GM12878 (cell line): ENCODE data around the gene PNPLA3. TPM values are rescaled to one million over a fixed set of nuclear protein-coding genes. Genes with fewer than 3 reads are reported as not detected.

Experiments used
- ATAC-seq: fragments of 200-7000 bp; cut with Tn5 transposase; 3 replicates; pipeline ENCODE4 v1.9.1; 2020; ENCODE audit warnings: mild to moderate bottlenecking, moderate library complexity
- BruUV-seq: library from RNA; stranded (reverse); fragments of 400-500 nt; replicated peaks from 2 replicates; lab custom pipeline; 2021; lab: Mats Ljungman, UMichigan
- CTCF ChIA-PET: fragments of 300-600 bp; sonication (Branson Sonifier 250); formaldehyde crosslinking; extraction: SDS; loops from one replicate; lab custom pipeline; 2021; ENCODE audit warnings: inconsistent platforms; lab: Yijun Ruan, JAX
- POLR2A ChIA-PET: fragments of 350-600 bp; formaldehyde crosslinking; extraction: SDS; loops from one replicate; lab custom pipeline; 2021; ENCODE audit warnings: inconsistent platforms; lab: Charles Lee
- RAD21 ChIA-PET: fragments of 300-600 bp; sonication (Branson Sonifier 250); formaldehyde crosslinking; loops from one replicate; lab custom pipeline; 2023; ENCODE audit warnings: antibody characterized with exemption; ENCODE audit not compliant: unreplicated experiment; lab: Charles Lee
- SMC1A ChIA-PET: fragments of 300-600 bp; sonication (Branson Sonifier 250); formaldehyde crosslinking; loops from one replicate; lab custom pipeline; 2023; ENCODE audit not compliant: unreplicated experiment, uncharacterized antibody; lab: Charles Lee
- DNase-seq: peaks from one replicate; pipeline ENCODE4 v3.0.0-alpha.2; 2011; ENCODE audit warnings: low read depth, low spot score
- FAIRE-seq: peaks from 3 replicates; lab custom pipeline; 2011; peaks lifted over from hg19 to GRCh38; lab: Jason Lieb, UNC
- H2AFZ ChIP-seq: 2 replicates; pipeline ENCODE4 v1.6.0; 2011; ENCODE audit warnings: low read depth, low read length, control low read depth; ENCODE audit not compliant: control insufficient read depth
- H3K27ac ChIP-seq: 2 replicates; pipeline ENCODE4 v1.5.1; 2011; ENCODE audit warnings: control low read depth; ENCODE audit not compliant: control insufficient read depth, insufficient read depth
- H3K27me3 ChIP-seq, 2 experiments: replicated peaks in 1 of 2; 2 replicates each; pipeline versions ENCODE4 v1.6.0 to v1.6.1; 2011; ENCODE audit warnings: low read length in 1 of 2; ENCODE audit not compliant: control insufficient read depth in 2 of 2, insufficient read depth in 2 of 2
- H3K36me3 ChIP-seq, 2 experiments: 2 replicates each; pipeline ENCODE4 v1.5.1; 2011; ENCODE audit warnings: low read length in 1 of 2; ENCODE audit not compliant: control insufficient read depth in 2 of 2, insufficient read depth in 2 of 2
- H3K4me1 ChIP-seq: 2 replicates; pipeline ENCODE4 v1.6.1; 2011; ENCODE audit warnings: mild to moderate bottlenecking, low read length, moderate library complexity, mixed read lengths; ENCODE audit not compliant: control insufficient read depth, insufficient read depth
- H3K4me2 ChIP-seq: 2 replicates; pipeline ENCODE4 v1.6.0; 2011; ENCODE audit warnings: control low read depth; ENCODE audit not compliant: control insufficient read depth, insufficient read depth
- H3K4me3 ChIP-seq: fragments of 200-600 bp; sonication (generic); 2 replicates; pipeline ENCODE4 v1.5.1; 2016
- H3K79me2 ChIP-seq: 2 replicates; pipeline ENCODE4 v1.6.0; 2011; ENCODE audit warnings: low read length; ENCODE audit not compliant: control insufficient read depth, insufficient read depth
- H3K9ac ChIP-seq: 2 replicates; pipeline ENCODE4 v1.8.0; 2011; ENCODE audit warnings: low read length, control low read depth, mixed read lengths; ENCODE audit not compliant: control insufficient read depth, insufficient read depth
- H3K9me3 ChIP-seq: replicated peaks from 3 replicates; pipeline ENCODE4 v1.5.1; 2011; ENCODE audit warnings: mild to moderate bottlenecking, low read length; ENCODE audit not compliant: control insufficient read depth, insufficient read depth
- H4K20me1 ChIP-seq: 2 replicates; pipeline ENCODE4 v1.6.0; 2011; ENCODE audit not compliant: control insufficient read depth, insufficient read depth
- ASH2L ChIP-seq: fragments of 300-600, 200-600 bp; sonication (generic); IDR thresholded peaks from 2 replicates; pipeline ENCODE4 v1.6.1; 2017; ENCODE audit warnings: low read depth, mild to moderate bottlenecking, borderline replicate concordance
- BHLHE40 ChIP-seq, 2 experiments: fragments of 450-650 bp in 1 of 2; IDR thresholded peaks; 2 replicates each; pipeline ENCODE4 v1.6.1; 2011 to 2017; ENCODE audit warnings: low read depth in 2 of 2, borderline replicate concordance in 1 of 2, improper control_type of control experiment in 1 of 2, low read length in 1 of 2, mild to moderate bottlenecking in 1 of 2
- CTCF ChIP-seq, 3 experiments: IDR thresholded peaks in 2 of 3; conservative IDR thresholded peaks in 1 of 3; 2 replicates each; pipeline ENCODE4 v1.5.1; 2011; ENCODE audit warnings: low read depth in 3 of 3, low read length in 3 of 3, mild to moderate bottlenecking in 3 of 3, control low read depth in 2 of 3, moderate library complexity in 2 of 3, inconsistent platforms in 1 of 3, mixed read lengths in 1 of 3; ENCODE audit not compliant: control insufficient read depth in 2 of 3, insufficient read depth in 1 of 3; ENCODE audit errors: extremely low read depth in 1 of 3
- IKZF1 ChIP-seq: fragments of 450-650 bp; conservative IDR thresholded peaks from 2 replicates; pipeline ENCODE4 v1.6.1; 2017; ENCODE audit warnings: antibody characterized with exemption, mild to moderate bottlenecking
- PKNOX1 ChIP-seq: fragments of 450-650 bp; IDR thresholded peaks from 2 replicates; pipeline ENCODE4 v1.6.1; 2016; ENCODE audit warnings: mild to moderate bottlenecking
- POU2F2 ChIP-seq: IDR thresholded peaks from 3 replicates; pipeline ENCODE4 v1.6.1; 2011; ENCODE audit warnings: low read depth, mild to moderate bottlenecking, low read length, borderline replicate concordance
- RAD21 ChIP-seq: IDR thresholded peaks from 2 replicates; pipeline ENCODE4 v1.6.1; 2011; ENCODE audit warnings: mild to moderate bottlenecking, low read depth, low read length, moderate library complexity; ENCODE audit not compliant: insufficient read depth
- RAD51 ChIP-seq: fragments of 450-650 bp; IDR thresholded peaks from 2 replicates; pipeline ENCODE4 v1.6.1; 2016; ENCODE audit warnings: moderate library complexity, mild to moderate bottlenecking, inconsistent platforms
- RBBP5 ChIP-seq: fragments of 200-600 bp; sonication (generic); conservative IDR thresholded peaks from 2 replicates; pipeline ENCODE4 v1.6.1; 2016
- SMC3 ChIP-seq: IDR thresholded peaks from 2 replicates; pipeline ENCODE4 v1.6.1; 2011; ENCODE audit warnings: low read length, improper control_type of control experiment, borderline replicate concordance
- SPI1 ChIP-seq: IDR thresholded peaks from 2 replicates; pipeline ENCODE4 v1.6.1; 2011; ENCODE audit warnings: low read depth, mild to moderate bottlenecking, low read length, moderate library complexity, borderline replicate concordance; ENCODE audit not compliant: insufficient read depth
- STAT3 ChIP-seq: IDR thresholded peaks from 2 replicates; pipeline ENCODE4 v1.6.1; 2011; ENCODE audit warnings: low read depth, low read length, improper control_type of control experiment
- TAF1 ChIP-seq: IDR thresholded peaks from 2 replicates; pipeline ENCODE4 v1.6.1; 2011; ENCODE audit warnings: mild to moderate bottlenecking, low read depth, low read length, borderline replicate concordance
- WRNIP1 ChIP-seq: IDR thresholded peaks from 2 replicates; pipeline ENCODE4 v1.6.1; 2011; ENCODE audit warnings: low read depth, low read length, improper control_type of control experiment, borderline replicate concordance
- ZNF592 ChIP-seq: fragments of 450-650 bp; IDR thresholded peaks from 2 replicates; pipeline ENCODE4 v1.6.1; 2017; ENCODE audit warnings: mild to moderate bottlenecking, moderate library complexity
- WGBS: methylation state at CpG from one replicate; pipeline ENCODE4 v1.1.6; 2016; ENCODE audit warnings: low lambda C conversion rate; ENCODE audit not compliant: insufficient replicate concordance, insufficient coverage; ENCODE audit errors: missing lambda C conversion rate; 5-methylcytosine and 5-hydroxymethylcytosine counted together
- in situ Hi-C: fragments of 300-500 bp; cut with MboI; formaldehyde crosslinking; loops from 9 replicates; pipeline ENCODE4 v1.14.3; 2018; ENCODE audit warnings: mixed read lengths
- intact Hi-C: fragments of 100-400 bp; cut with micrococcal nuclease; formaldehyde crosslinking; loops from one replicate; pipeline ENCODE4 v1.14.2; 2022; ENCODE audit not compliant: unreplicated experiment
- polyA plus RNA-seq, 11 experiments: library from polyadenylated mRNA; depleted of rRNA in 4 of 11; unstranded in 6 of 11; stranded (reverse) in 5 of 11; fragments of >200 nt; fragmentation: Nextera tagmentation in 4 of 11; fragmentation: Illumina TruSeq in 1 of 11; extraction: Ambion mirVana in 4 of 11; extraction: Trizol in 1 of 11; gene quantifications; 1 replicate in 1 of 11; 2 replicates in 10 of 11; pipeline versions ENCODE4 v1.2.1 to v1.2.3, GENCODE V29; 2011 to 2016; ENCODE audit warnings: inconsistent platforms in 2 of 11, missing spikeins in 2 of 11, low read depth in 1 of 11
- total RNA-seq, 4 experiments: library from RNA; depleted of rRNA in 3 of 4; stranded (reverse); fragments of >200 nt in 3 of 4; fragmentation: Illumina TruSeq in 1 of 4; extraction: Trizol in 1 of 4; gene quantifications; 2 replicates each; pipeline versions ENCODE4 v1.2.1 to v1.2.3, GENCODE V29; 2013 to 2021

The PNPLA3 gene
- total and polyA plus RNA-seq, 10 of the 15 experiments (the other 5 are each of a cell fraction or from before 2014, with no cell fraction given), result 0.05 to 0.08 TPM; not detected in 8

- RAD21 ChIA-PET, result interaction anchor here (0.7 to 7.5 kb wide), 29 partner anchors 11 to 634 kb away, joined by 3 to 185 read pairs (median 4); partner anchors contain the start of genes PARVB and PARVG
- CTCF ChIA-PET, result interaction anchor here (0.6 to 11.6 kb wide), 59 partner anchors 8 to 692 kb away, joined by 3 to 499 read pairs (median 4); partner anchors contain the start of genes PARVB and PARVG
- peak; percentile 95 for FAIRE-seq
- Histone ChIP-seq H3K27me3 (no peaks in the 10 kb centered on the region), H3K79me2 (peaks cover 4% of the 10 kb centered on the region), H2AFZ (no peak overlapping the region), H4K20me1 (no peaks in the 10 kb centered on the region), H3K36me3 (peaks cover 21 to 24% of the 10 kb centered on the region in 2 experiments; a peak in 3 of 4 replicates), H3K4me3 (no peak overlapping the region), H3K27ac (no peak overlapping the region), H3K9me3 (no peaks in the 10 kb centered on the region), H3K4me1 (peaks cover 15% of the 10 kb centered on the region), H3K4me2 (no peak overlapping the region), H3K9ac (no peak overlapping the region)
- intact Hi-C loops (loop anchor here (1.0 to 5.0 kb wide), 3 partner anchors 74 to 634 kb away; no protein-coding TSS in a partner anchor), in situ Hi-C loops (loop anchor here (5.0 kb wide), 1 partner anchor 574 kb away; no protein-coding TSS in a partner anchor)
- 18% methylated on average over 20 of the region's 20 CpGs for WGBS
- peak; percentile 5 for DNase-seq
- BruUV-seq, result no TSS peak
- SMC1A ChIA-PET, result interaction anchor here (0.5 to 5.1 kb wide), 34 partner anchors 10 to 638 kb away, joined by 3 to 282 read pairs (median 4); partner anchors contain the start of genes PARVB, PARVG and SAMM50
- ATAC-seq, result peak; percentile 84
- POLR2A ChIA-PET, result interaction anchor here (1.7 to 4.3 kb wide), 2 partner anchors 32 to 93 kb away, joined by 10 to 23 read pairs; partner anchors contain the start of gene PARVB
- TF ChIP-seq BHLHE40 (IDR thresholded peaks at IDR 0.05; ENCODE audit: borderline replicate concordance in 1 of 2, low read depth in 2 of 2, low read length in 1 of 2) (peak in 1 of 2 experiments; percentile 30; a peak in 1 of 4 replicates), SPI1 (peak; percentile 10; the same call in 1 of the 2 replicates), RAD51 (peak; percentile 59; the same call in 1 of the 2 replicates), SMC3 (peak; percentile 97), STAT3 (no peak), CTCF (IDR thresholded peaks at IDR 0.05 in 2 of 3, conservative IDR thresholded peaks at IDR 0.05 in 1 of 3; ENCODE audit: control insufficient read depth in 2 of 3, extremely low read depth in 1 of 3, insufficient read depth in 1 of 3, low read depth in 3 of 3, low read length in 3 of 3) (peak; percentile 96 to 98 (median 97)), POU2F2 (peak; percentile 63; the same call in 1 of the 3 replicates), ASH2L (no peak), ZNF592 (no peak), TAF1 (no peak), RBBP5 (no peak), RAD21 (peak; percentile 98), PKNOX1 (no peak), IKZF1 (no peak), WRNIP1 (no peak)
Measured at GRCh38 chr22:43993072-43993760, 69.6 kb downstream of the PNPLA3 start.
